ENCODE measurements around the gene SLC26A5. TPM values are rescaled to one million over a fixed set of nuclear protein-coding genes. Genes with fewer than 3 reads are reported as not detected.

Gene SLC26A5
- total and polyA plus RNA-seq, 2 donors from 2014 or later = 1.2 TPM; not detected in 1

DNA sequence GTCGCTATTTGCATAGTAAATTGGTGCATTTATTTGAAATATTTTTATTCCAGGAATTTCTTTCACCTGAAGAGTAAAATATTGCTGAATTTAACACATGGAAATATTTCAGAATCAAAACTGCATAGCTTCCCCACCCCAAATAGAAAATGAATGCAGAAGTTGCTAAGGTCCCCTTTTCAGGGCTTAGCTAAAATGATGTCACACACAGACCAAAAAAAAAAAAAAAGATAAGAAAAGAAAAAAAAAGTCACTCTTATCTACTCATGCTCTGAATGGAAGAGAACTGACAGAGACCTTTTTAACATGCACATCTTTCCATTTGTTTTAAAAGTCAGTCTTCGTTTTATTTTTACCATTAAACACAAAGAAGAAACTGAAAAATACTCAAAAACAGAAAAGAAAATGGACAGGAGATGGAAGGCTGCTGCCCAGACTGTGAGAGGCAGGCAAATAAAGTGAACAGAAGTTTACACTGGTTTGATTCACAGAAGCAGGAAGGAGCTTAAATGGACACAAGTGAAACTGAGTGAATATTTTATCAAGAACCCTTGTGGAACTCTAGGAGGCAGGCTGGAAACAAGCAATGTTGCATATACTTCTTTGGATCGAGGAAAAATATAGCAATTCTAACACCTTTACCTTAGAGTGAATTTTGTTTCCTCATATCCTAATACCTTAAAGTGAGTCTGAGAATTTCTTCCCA is 66.6 kb downstream of the SLC26A5 start:
- Histone ChIP-seq H3K27me3 (ENCODE audit: control insufficient read depth, insufficient read depth, low read length) (no peaks in the 10 kb centered on the region), H3K27ac (ENCODE audit: low read depth in 2 of 2, low read length in 2 of 2) (no peak overlapping the region), H3K9me3 (ENCODE audit: control insufficient read depth in 2 of 3, insufficient read depth in 1 of 3, low read length in 3 of 3) (no peaks in the 10 kb centered on the region), H3K36me3 (ENCODE audit: control insufficient read depth in 2 of 3, insufficient read depth in 3 of 3, low read length in 3 of 3) (no peaks in the 10 kb centered on the region), H3K9ac (ENCODE audit: low read length in 3 of 3) (no peak overlapping the region), H3K4me1 (ENCODE audit: control insufficient read depth in 2 of 3, insufficient read depth in 2 of 3, low read depth in 1 of 3, low read length in 3 of 3) (no peaks in the 10 kb centered on the region), H3K4me3 (ENCODE audit: low read length in 3 of 3) (no peak overlapping the region)
- FAIRE-seq = no peak
- intact Hi-C loops (cut with DNase I) = no loop called here
- DNase-seq = no peak
- TF ChIP-seq, protein P1, sequence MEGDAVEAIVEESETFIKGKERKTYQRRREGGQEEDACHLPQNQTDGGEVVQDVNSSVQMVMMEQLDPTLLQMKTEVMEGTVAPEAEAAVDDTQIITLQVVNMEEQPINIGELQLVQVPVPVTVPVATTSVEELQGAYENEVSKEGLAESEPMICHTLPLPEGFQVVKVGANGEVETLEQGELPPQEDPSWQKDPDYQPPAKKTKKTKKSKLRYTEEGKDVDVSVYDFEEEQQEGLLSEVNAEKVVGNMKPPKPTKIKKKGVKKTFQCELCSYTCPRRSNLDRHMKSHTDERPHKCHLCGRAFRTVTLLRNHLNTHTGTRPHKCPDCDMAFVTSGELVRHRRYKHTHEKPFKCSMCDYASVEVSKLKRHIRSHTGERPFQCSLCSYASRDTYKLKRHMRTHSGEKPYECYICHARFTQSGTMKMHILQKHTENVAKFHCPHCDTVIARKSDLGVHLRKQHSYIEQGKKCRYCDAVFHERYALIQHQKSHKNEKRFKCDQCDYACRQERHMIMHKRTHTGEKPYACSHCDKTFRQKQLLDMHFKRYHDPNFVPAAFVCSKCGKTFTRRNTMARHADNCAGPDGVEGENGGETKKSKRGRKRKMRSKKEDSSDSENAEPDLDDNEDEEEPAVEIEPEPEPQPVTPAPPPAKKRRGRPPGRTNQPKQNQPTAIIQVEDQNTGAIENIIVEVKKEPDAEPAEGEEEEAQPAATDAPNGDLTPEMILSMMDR (IDR thresholded peaks at IDR 0.05; ENCODE audit: borderline replicate concordance, extremely low read depth, insufficient read depth) = no peak

DNA sequence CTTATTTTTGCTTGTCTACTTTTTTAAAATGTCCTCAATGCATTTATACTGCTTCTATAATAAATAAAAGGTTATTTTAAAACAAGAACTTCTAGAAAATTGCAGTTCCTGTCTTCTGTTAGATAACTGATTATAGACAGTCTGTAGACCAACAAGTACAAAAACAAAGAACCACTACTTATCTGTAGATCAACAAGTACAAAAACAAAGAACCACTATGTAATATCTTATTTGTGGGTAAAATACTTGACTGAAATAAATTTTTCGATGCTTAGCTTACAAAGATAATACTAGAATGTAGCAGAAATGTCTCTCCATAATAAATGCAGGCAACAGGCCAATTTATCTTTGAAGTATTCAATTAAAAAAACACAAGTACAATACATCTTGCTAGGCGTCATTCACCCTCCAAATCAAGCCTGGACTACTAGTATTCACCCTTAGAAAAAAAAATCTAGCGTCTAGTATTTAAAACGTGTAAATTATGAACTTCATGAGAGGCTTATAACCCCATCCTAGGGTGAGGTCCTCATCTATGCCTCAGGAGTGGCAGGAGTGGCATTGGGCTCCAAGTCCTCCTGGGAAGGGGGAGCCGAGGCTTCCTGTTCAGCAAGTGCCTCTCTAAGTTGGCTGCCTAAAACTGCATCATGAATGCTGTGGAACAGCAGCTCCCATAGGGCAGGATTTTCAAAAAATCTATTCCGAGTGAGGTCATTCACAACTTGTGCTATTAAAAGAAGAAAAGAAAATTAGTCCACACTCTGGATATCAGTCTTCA is 72.0 kb downstream of the SLC26A5 start:
- Histone ChIP-seq H3K27ac (ENCODE audit: low read depth in 2 of 2, low read length in 2 of 2) (no peak overlapping the region), H3K27me3 (ENCODE audit: control insufficient read depth, insufficient read depth, low read length) (no peaks in the 10 kb centered on the region), H3K4me3 (ENCODE audit: low read length in 3 of 3) (no peak overlapping the region), H3K36me3 (ENCODE audit: control insufficient read depth in 2 of 3, insufficient read depth in 3 of 3, low read length in 3 of 3) (peaks cover 0 to 3% (median 0%) of the 10 kb centered on the region in 3 donors), H3K9me3 (ENCODE audit: control insufficient read depth in 2 of 3, insufficient read depth in 1 of 3, low read length in 3 of 3) (no peaks in the 10 kb centered on the region), H3K9ac (ENCODE audit: low read length in 3 of 3) (no peak overlapping the region), H3K4me1 (ENCODE audit: control insufficient read depth in 2 of 3, insufficient read depth in 2 of 3, low read depth in 1 of 3, low read length in 3 of 3) (no peaks in the 10 kb centered on the region)
- intact Hi-C loops (cut with DNase I) = no loop called here
- no peak for FAIRE-seq
- TF ChIP-seq, protein P1 (IDR thresholded peaks at IDR 0.05; ENCODE audit: borderline replicate concordance, extremely low read depth, insufficient read depth) = no peak
- DNase-seq = no peak

DNA sequence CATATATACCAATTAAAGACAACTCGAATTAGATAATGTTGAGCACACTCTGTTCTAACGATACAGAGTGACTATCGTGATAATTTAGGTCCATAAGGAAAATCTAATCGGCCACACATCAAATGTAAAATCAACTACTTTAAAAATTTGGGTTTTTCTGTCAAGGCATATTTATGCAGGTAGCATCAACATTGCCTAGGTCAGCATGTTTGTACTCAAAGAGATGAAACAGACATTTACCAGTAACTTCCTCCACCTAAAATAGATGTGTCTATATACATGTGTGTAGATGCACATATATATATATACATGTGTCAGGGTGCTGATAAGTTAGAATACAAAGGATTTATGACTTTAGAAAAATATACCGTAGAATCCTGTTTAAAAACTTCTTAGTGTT is 76.6 kb downstream of the SLC26A5 start:
- H3K4me3 ChIP-seq (ENCODE audit: low read length in 3 of 3) = no peak overlapping the region
- no peaks in the 10 kb centered on the region for H3K9me3 ChIP-seq (ENCODE audit: control insufficient read depth in 2 of 3, insufficient read depth in 1 of 3, low read length in 3 of 3)
- DNase-seq (no peak), FAIRE-seq (no peak)
- TF ChIP-seq, protein P1 (IDR thresholded peaks at IDR 0.05; ENCODE audit: borderline replicate concordance, extremely low read depth, insufficient read depth) = no peak
- intact Hi-C loops (cut with DNase I) = no loop called here
- no peak overlapping the region for H3K27ac ChIP-seq (ENCODE audit: low read depth in 2 of 2, low read length in 2 of 2)
- H3K36me3 ChIP-seq (ENCODE audit: control insufficient read depth in 2 of 3, insufficient read depth in 3 of 3, low read length in 3 of 3) = peaks cover 3 to 33% (median 24%) of the 10 kb centered on the region in 3 donors
- no peak overlapping the region for H3K9ac ChIP-seq (ENCODE audit: low read length in 3 of 3)
- no peaks in the 10 kb centered on the region for H3K27me3 ChIP-seq (ENCODE audit: control insufficient read depth, insufficient read depth, low read length)
- no peaks in the 10 kb centered on the region for H3K4me1 ChIP-seq (ENCODE audit: control insufficient read depth in 2 of 3, insufficient read depth in 2 of 3, low read depth in 1 of 3, low read length in 3 of 3)

All from kidney (tissue), 14 donors.